HG03457 (cell line): ENCODE results near the gene PHACTR1.
A peak's percentile ranks its signal among the peaks of the same experiment; 100 is the strongest.
"Not testable (repeated sequence)": the region's sequence is repeated elsewhere in the genome, so short reads cannot be mapped to it uniquely, and the experiment has no call there.

Experiments used
- ATAC-seq: cut with Tn5 transposase; IDR thresholded peaks from one replicate; pipeline ENCODE4 v1.9.1; 2021; ENCODE audit warnings: moderate number of reproducible peaks; ENCODE audit not compliant: unreplicated experiment

The PHACTR1 gene

GRCh38 chr6:13217206-13217905 is 500.8 kb downstream of the PHACTR1 start:
- ATAC-seq = no peak

- ATAC-seq = no peak
Observed at GRCh38 chr6:13220266-13220665, 503.7 kb downstream of the PHACTR1 start.

GRCh38 chr6:13222048-13222447 is 505.5 kb downstream of the PHACTR1 start:
- ATAC-seq = no peak

GRCh38 chr6:13226071-13226470 is 509.5 kb downstream of the PHACTR1 start:
- ATAC-seq = no peak

GRCh38 chr6:13228264-13229204 is 512.0 kb downstream of the PHACTR1 start:
- ATAC-seq = no peak

GRCh38 chr6:13229205-13230085 is 512.9 kb downstream of the PHACTR1 start:
- peak; percentile 80 for ATAC-seq

GRCh38 chr6:13233106-13233505 is 516.5 kb downstream of the PHACTR1 start:
- no peak for ATAC-seq

GRCh38 chr6:13234130-13234529 is 517.6 kb downstream of the PHACTR1 start:
- ATAC-seq = no peak

GRCh38 chr6:13235339-13235738 is 518.8 kb downstream of the PHACTR1 start:
- no peak for ATAC-seq

GRCh38 chr6:13237318-13237717 is 520.8 kb downstream of the PHACTR1 start:
- ATAC-seq = no peak

GRCh38 chr6:13238017-13238416 is 521.5 kb downstream of the PHACTR1 start:
- no peak for ATAC-seq

GRCh38 chr6:13238640-13239216 is 522.2 kb downstream of the PHACTR1 start:
- no peak for ATAC-seq

- ATAC-seq = no peak
Observed at GRCh38 chr6:13239530-13240455, 523.2 kb downstream of the PHACTR1 start.

- no peak for ATAC-seq
Observed at GRCh38 chr6:13241364-13241763, 524.8 kb downstream of the PHACTR1 start.

- no peak for ATAC-seq
Observed at GRCh38 chr6:13242178-13242577, 525.6 kb downstream of the PHACTR1 start.

GRCh38 chr6:13242590-13242989 is 526.0 kb downstream of the PHACTR1 start:
- ATAC-seq = no peak

GRCh38 chr6:13243033-13243432 is 526.5 kb downstream of the PHACTR1 start:
- no peak for ATAC-seq

GRCh38 chr6:13243745-13244144 is 527.2 kb downstream of the PHACTR1 start:
- not testable (repeated sequence) for ATAC-seq

GRCh38 chr6:13247627-13248026 is 531.1 kb downstream of the PHACTR1 start:
- no peak for ATAC-seq

GRCh38 chr6:13248053-13248452 is 531.5 kb downstream of the PHACTR1 start:
- no peak for ATAC-seq
